Activated CD4-positive, CD25-positive, alpha-beta regulatory T cell treated with anti-CD3 and anti-CD28 coated beads, Interleukin-2, amount 50 U/mL, for 16 hours (primary cell): ENCODE data around the gene NCBP3.
"Not testable (repeated sequence)": the region's sequence is repeated elsewhere in the genome, so short reads cannot be mapped to it uniquely, and the experiment has no call there.

Source experiments
- DNase-seq: peaks from one replicate; pipeline ENCODE4 v3.0.0-alpha.2; 2020; ENCODE audit warnings: low read depth, low spot score

NCBP3 gene

DNA sequence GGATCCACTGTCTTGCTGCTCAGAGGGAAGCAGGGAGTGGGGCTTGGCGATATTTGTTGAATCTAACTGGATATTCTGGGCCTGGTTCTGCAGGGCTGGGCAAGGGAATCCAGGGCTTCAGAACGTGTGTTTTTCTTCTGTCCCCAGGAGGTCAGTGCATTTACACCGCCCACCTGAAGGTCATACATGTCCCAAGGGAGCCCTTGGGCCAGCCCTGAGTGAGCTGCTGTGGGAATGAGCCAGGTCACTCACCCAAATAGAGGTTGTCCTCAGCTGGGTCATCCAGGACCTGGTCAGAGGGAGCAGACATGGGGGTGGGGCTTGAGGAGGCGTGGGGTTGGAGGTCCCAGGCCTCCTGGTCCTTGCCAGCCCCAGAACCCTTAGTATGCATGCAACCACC is 36.2 kb upstream of the NCBP3 start:
- no peak for DNase-seq

DNA sequence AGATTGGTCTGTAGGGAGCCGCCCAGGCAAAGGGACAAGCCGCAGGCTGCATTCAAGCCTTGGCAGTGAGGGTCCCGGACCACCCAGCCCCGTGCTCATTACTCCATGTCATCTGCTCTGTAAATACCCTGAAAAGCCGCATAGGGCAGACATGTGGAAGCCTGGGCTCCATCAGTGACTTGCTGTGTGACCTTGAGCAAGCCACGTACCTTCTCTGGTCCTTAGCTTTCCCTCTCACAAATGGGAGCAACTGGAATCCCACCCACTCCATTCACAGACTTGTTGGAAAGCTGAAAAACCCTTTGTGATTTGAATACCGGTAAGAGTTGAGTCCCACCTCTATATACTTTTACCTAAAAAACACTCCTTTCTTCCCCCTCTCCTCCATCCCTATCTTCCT is 34.9 kb upstream of the NCBP3 start:
- DNase-seq, result no peak

DNA sequence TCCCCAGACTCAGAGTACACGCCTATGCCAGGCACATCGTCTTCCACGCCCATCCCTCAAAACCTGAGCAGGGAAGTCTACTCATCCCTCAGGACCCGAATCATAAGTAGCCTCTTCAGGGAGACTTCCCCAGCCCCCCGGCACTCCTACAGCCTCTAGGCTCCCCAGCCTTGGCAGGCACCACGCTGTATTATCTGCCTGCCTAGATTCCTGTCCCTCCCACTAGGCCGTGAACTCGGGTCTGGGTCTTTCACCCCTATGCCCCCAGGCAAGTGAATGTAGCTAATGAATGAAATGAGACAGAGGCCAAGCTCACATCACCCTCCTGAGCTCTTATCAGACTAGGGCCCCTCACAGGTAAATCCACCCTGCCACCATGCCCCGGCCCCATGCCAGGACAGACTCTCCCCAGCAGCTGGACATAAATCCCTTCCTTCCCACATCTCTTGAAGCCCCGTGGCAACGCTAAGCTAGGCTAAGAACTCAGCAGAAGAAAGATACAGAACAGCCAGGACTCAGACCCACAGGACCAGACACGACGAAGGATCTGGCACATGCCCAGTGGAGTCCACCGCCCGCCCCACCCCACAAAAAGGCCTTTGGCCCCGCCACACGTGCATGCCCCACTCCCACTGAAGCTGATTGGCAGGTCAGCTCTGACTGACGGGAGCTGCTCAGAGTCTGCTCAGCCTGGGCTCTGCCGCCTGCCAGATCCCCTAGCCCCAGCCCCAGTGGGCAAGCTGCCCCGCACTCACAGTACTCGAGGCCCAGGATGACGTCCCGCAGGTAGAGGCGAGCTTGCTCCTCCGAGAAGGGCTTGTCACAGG is 33.8 kb upstream of the NCBP3 start:
- no peak for DNase-seq

DNA sequence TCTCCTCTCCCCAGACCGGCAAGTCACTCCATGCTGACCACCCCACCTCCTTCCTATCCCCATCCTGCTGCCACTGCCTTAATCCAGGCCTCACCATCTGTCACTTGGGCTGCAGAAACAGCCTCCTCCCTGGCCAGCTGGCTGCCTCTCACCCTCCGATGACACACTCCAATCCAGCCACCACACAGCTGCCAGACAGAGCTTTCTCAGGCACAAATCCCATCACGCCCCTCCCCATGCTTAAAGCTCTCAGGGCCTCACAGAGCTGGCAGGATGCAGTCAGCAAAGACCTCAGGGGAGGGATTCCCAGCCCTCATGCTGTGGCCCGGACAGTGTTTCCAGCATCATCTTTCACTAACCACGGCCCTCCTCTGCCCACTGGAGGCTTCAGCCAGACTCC is 33.1 kb upstream of the NCBP3 start:
- DNase-seq, result no peak

DNA sequence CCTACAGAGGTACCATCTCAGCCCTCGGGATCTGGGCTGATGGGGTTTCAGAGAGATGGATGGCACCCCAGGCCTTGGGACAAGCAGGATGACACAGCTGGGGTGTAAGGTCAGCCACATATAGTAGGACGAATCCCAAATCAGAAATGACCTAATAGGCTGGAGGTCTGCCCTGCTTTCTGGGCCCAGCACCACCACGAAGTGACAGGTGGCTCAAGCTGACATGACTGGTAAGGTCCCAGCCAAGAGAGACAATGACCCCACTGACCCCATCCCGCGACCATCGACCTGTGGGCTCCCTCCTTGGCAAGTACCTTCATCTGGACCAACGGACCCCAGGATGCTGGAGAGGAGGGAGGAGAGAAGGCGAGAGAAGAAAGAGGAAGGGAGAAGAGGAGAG is 31.2 kb upstream of the NCBP3 start:
- no peak for DNase-seq

DNA sequence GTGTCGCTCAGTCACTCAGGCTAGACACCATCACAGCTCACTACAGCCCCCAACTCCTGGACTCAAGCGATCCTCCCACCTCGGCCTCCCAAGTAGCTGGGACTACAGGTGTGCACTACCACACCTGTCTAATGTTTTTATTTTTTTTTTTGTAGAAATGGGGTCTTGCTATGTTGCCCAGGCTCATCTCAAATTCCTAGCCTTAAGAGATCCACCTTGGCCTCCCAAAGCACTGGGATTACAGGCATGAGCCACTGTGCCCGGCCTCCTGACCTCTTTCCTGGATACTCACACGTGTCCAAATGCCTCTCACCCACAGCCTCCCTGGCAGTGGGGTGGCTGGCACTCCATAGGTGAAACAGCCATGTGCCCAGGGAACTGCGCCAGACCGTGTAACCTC is 29.3 kb upstream of the NCBP3 start:
- DNase-seq, result no peak

DNA sequence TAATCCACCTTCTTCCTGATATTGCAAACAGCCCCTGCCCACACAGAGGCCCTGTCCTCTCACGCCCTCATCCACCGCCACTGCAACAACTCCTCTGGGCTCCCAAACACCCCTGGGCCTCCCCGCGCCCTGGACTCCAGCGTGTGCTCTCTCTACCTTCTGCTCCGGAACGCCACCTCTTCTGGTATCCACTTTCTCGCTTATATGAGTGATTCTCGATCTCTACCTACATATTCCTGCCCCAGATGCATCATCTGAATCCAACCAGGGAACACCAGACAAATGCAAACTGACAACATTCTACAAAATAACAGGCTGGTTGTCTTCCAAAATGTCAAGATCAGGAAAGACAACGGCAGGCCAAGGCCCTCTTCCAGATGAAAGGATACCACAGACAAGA is 27.8 kb upstream of the NCBP3 start:
- DNase-seq, result no peak

DNA sequence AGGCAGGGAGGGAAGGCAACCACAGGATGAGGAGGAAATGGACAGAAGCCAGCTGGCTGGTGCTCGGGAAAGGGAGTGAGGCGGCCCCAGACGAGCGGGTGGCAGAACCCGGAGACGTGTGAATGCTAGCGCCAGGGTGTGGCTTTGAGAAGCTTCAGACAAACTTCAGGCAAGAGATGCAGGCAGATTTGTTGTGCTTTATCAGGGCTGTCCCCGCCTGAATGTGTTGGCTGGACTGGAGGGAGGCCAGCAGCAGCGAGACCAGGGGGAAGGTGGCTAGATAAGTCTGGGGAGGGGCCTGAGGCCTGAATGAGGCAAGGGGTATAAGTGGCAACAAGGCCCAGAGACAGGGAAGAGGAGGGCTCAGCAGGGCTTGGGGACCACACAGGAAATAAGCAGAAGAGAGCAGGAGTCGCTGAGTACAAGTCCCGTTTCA is 24.8 kb upstream of the NCBP3 start:
- DNase-seq, result no peak

DNA sequence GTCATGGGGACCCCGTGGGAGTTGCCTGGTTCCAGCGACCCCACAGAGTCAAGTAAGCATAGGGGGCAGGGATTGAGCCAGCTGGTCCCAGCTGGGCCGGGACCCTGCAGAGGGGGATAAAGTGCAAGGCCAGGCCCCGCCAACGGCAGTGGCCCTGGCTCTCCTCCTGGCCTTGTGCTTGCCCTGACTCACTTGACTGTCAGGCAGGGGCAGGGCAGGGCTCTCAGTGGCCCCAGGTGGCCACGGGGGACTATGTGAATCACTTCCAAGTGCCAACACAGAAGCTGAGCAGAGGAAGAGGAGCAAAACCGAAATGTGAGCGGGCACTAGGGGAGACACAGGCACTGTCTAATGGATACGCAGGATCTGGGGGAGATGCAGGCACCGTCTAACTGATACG is 21.6 kb upstream of the NCBP3 start:
- no peak for DNase-seq

DNA sequence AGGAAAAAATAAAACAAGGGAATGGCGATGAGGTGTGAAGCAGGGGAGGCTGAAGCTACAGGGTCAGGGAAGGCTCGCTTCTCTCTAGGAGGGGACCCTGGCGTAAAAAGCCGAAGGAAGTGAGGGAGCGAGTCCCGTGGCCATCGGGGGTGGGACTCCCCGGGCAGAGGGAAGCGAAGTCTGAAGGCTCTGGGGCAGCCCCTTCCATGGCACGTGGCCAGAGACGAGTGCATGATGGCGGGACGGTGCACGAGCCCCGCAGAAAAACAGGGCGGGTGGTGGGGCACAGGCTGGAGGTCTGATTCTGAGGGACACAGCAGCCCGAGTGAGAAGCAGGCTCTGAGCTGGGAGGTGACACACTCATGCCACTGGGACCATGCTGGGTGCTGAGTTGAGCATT is 21.1 kb upstream of the NCBP3 start:
- no peak for DNase-seq

DNA sequence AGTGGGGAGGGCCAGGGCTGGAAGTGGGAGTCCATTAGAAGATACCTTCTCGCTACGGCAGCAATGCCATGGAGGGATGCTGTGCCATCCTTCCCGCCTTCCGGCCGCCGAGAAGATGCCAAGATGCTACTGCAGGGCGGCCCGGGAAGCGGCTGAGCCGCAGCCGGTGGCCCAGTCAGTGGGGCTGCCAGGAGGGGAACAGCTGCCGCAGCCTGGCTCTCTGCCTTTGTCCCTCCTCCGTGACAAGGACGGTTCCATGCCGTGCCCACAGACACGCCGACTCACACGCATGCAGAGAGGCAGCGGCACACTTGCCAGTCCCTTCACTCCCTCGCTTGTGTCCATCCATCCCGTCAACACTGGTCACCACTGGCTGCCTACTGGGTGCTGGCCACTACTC is 20.2 kb upstream of the NCBP3 start:
- no peak for DNase-seq

DNA sequence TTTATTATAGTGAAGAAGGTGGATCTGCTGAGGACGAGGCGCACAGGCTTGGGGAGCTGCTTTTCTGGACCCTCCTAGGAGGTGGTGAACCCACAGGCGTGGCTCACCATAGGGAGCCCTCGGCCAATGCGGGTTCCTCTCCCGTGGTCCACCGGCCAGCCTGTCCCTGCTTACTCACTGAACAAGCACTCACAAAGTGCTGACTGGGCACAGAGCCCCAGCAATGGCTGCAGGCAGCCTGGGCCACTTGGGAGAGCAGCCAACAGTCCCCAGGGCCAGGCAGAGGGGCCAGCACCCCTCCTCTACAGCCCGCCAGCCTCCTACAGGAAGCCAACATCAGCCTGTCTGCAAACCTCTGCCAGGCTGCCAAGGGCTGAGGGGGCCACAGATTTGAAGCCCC is 19.1 kb upstream of the NCBP3 start:
- DNase-seq, result no peak

DNA sequence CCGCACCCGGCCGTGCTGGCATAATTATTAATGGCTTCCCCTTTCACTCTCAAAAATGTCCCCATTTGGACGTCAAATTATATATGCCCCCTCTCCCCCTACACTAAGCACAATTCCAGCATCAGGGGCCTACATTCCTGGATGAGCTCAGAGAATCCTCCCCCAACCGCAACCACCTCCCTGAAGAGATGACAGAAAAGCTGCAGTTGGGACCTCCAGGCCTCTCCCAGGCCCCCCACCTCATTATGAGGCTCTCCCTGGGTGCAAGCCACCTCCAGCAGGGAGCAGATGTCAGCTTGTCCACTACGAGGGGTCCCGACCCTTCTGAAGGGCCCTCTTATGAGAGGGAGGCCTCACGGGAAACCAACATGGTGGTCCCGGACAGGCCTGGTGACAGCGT is 18.5 kb upstream of the NCBP3 start:
- DNase-seq, result no peak

DNA sequence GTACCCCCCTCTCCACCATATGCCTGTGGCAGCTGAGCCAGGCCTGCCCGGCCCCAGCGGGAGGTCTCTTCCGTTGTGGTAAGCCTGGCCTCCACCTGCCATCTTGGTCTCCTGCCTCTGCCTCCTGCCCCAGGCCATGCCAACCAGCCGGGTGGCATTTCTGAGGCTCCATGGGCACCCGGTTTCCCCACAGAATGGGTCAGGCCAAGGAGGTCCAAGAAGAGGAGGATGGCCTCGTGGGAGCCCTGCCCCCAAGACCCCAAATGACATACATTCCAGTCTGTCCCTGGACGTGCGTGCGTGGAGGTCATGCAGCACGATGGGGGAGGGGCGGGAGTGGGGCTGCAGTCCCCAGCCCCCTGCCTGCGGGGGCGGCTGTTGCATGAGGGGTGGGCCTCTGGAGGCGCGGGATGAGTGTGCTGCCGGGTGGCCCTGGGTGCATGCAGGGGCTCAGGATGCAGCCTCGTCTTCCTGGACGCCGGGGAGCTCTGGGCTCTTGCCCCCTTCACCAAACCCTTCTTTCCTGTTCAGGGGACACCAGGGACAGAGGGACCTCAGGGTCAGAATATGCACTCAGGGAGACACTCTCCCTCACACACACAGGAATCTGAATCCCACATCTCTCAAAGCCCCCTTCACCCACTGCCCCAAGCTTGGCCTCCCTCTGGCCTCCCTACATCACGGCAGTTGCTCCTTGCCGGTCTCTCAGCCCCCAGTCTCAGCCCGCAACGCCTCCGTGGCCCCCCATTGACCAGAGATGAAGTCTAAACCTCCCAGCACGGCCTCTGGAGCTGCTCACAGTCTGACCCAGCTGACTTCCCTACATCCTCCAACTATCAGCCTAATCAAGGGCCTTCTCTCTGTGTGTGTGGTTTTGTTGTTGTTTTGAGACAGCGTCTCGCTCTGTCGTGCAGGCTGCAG is 16.0 kb upstream of the NCBP3 start:
- DNase-seq, result no peak

DNA sequence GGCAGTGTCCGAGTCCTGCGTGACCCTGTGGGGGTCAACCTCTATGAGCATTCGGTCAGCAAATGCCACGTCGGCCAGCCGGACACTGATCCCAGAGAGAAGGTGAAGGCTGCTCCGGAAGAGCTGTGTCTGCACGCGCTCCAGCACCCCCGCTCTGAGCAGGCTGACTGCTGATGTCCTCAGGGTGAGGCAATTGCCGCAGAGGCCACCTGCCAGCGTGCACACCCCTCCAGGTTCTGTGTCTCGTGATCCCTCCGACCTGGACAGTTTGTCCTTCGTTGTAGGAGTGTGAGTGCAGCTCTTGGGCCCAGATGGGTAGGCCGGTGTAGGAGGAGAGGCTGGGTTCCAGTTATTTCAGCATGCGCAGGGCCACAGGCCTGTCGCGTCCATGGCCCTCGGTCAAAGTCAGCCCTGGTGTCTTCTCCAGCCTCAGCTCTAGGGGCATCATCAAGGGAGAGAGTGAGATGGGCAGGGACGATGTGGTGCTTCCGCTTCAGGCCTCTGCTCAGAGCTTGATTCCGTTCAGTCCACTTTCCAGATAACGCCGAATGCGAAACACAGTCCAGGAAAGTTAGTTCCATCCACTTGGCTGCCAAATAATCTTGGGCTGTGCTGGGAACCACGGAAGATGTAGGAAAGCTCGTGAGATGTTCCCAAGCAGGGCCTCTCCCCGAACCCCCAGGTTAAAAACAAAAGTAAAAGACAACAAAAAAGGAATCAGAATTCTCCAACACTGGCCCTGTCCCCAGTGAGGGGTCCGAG is 15.1 kb upstream of the NCBP3 start:
- DNase-seq, result no peak

DNA sequence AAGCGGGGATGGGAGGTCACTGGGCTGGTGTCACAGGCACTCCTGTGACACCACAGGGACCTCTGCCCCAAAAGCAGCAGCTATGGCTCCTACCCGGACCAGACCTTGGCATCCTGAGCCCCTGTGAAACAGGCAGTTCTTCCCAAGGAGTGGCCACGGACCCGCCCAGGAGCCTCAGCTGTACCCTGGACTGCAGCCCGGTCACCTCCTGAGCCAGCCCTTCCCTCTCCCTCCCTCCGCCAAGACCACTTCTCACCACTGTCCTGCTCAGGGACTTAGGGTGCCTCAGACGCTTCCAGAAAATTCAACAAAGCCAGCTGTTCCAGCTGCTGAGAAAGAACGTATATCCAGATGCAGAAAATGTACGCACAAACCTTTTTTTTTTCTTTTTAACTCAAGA is 13.9 kb upstream of the NCBP3 start:
- DNase-seq, result no peak

DNA sequence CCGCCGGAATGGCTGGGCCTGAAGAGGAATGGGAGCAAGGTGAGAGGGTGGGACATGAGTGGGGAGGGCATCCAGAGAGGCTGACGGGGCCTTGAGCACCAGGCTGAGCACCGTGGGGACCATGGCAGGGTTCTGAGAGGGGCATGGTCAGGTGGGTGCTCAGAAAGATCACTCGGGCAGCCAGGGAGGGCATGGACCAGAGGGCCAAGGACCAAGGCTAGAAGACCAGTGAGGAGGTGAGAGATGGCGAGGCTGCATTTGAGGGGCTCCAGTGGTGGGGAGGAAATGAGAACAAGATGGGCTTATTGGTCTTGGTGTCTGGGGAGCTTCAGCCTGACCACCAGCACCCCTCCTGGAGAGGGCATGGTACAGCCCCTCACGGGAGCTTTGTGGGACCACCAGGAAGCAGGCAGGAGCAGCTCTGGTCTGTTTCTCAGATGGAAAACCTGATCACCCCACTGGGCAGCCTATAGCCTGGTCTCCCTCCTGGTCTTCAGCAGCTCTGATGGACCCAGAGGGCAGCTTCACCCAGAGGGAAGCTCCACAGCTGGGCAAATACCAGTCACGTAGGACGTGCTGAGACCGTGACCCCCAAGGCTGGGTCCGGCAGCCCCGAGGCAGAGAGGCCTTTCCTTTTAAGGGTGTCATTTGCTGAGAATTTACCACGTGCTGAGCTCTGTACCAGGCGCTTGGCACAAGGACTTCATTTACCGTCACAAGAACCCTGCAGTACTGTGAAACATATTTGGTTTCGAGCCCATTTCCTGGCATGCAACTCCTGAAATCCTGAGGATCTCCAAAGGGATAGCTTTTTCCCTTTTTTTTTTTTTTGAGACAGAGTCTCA is 11.4 kb upstream of the NCBP3 start:
- DNase-seq, result no peak

DNA sequence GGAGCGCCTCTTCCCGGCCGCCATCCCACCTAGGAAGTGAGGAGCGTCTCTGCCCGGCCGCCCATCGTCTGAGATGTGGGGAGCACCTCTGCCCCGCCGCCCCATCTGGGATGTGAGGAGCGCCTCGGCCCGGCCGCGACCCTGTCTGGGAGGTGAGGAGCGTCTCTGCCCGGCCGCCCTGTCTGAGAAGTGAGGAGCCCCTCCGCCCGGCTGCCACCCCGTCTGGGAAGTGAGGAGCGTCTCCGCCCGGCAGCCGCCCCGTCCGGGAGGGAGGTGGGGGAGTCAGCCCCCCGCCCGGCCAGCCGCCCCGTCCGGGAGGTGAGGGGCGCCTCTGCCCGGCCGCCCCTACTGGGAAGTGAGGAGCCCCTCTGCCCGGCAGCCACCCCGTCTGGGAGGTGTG is 8.2 kb upstream of the NCBP3 start:
- DNase-seq, result not testable (repeated sequence)

DNA sequence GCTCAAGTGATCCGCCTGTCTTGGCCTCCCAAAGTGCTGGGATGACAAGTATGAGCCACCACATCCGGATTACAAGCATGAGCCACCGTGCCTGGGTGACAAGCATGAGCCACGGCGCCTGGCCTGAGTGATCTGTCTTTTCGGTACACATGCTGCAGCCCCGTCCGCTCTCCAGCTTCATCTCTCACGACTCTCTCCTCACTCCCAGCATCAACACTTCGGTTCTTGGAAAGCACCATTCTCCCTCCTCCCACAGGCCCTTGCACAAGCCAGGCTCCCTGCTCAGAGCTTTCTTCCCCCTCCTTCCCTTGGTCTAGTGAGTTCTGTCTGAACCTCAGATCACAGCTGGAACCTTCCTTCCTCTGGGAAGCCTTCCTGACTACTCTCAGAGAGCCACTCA is 6.5 kb upstream of the NCBP3 start:
- no peak for DNase-seq

DNA sequence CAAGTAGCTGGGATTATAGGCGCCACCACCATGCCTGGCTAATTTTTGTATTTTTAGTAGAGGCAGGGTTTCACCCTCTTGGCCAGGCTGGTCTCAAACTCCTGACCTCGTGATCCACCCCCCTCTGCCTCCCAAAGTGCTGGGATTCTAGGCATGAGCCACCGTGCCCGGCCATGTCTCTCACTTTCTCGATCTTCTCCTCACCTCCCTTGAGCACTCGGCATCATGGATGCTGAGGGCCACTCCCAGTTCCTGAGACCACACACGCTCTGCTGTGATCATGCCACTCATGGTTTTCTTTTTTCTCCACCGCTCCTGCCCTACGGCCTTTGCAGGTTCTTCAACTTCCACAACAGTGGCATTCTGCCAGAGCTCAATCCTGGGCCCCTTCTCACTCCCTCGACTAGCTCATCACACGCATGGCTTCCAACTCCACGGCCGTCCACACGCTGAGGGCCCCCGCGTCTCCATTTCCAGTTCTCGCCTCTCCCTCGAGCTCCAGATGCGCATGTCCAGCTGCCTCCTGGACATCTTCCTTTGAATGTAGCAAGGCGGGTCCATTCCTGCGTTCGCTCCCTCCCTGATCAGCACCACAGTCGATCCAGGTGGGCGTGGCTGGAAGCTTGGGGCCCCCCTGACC is 5.5 kb upstream of the NCBP3 start:
- DNase-seq, result no peak
